HG02943 (cell line): Measurements from ENCODE around the gene MYRF.

ENCODE experiments used
- ATAC-seq: cut with Tn5 transposase; IDR thresholded peaks from one replicate; pipeline ENCODE4 v1.9.1; 2021; ENCODE audit warnings: mild to moderate bottlenecking, low read depth, moderate library complexity; ENCODE audit not compliant: unreplicated experiment

Gene MYRF

DNA sequence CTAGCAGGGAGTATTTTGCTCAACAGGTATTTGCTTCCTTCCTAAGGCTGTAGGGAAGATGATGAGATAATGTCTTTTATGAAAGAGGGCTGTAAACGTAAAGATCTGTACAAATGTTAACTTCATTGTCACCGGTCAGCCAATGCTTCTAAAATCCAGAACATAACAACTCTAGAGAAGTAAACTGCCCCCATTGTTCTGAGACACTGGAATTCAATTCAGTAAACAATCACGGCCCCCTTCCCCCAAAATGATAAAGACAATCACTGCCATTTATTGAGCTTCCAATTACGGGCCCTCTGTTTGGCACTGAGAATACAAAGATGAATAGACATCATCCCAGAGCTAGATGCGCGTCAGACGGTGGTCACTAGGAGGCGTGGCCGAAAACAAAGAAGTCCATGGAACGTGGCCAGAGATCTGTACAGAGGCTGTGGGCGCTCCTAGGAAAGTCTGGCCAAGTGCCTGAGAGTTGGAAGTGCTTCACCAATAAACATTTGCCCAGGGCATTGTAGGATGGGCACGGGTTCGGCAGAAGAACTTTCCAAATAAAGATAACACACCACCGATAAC is 39.4 kb downstream of the MYRF start:
- peak; percentile 30 for ATAC-seq

DNA sequence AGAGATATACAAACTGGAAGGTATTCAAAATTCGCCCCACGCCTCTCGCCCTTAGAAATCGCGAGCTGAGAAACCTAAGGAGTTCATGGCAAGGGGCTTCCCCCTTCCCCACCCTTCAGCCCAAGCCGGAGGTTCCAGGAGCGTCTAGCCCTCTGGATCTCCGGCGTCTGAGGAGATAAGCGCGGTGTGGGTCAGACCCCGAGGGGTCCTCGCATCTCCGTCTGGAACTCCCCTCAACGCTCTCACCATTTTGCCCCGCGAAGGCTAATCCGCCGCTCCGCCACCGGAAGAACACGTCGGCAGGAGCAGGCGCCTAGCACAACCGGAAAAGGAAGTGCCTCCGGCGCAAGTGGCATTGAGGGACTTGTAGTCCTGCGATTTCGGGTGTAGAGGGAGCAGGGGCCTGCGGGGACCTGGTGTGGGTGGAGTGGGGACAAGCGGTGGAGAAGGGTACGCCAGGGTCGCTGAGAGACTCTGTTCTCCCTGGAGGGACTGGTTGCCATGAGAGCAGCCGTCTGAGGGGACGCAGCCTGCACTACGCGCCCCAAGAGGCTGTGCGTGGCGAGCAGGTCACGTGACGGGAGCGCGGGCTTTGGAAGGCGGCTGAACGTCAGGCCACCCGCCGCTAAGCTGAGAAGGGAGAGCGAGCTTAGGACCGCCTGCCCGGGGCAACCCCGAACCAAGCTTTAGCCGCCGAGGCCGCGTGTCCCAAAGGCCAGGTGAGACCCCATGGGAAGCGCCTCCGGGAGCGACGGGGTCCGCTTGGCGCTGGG is 40.1 kb downstream of the MYRF start, which contains the start of the genes FEN1 and TMEM258:
FEN1 (plus strand) TSS at position 602 of the 773 bp plus-strand sequence. CDS start 2,451 bp downstream, outside the sequence.
TMEM258 (minus strand) TSS at position 290 of the 773 bp plus-strand sequence; CDS start at position 249, 41 bp downstream.
- ATAC-seq: peak; percentile 70

DNA sequence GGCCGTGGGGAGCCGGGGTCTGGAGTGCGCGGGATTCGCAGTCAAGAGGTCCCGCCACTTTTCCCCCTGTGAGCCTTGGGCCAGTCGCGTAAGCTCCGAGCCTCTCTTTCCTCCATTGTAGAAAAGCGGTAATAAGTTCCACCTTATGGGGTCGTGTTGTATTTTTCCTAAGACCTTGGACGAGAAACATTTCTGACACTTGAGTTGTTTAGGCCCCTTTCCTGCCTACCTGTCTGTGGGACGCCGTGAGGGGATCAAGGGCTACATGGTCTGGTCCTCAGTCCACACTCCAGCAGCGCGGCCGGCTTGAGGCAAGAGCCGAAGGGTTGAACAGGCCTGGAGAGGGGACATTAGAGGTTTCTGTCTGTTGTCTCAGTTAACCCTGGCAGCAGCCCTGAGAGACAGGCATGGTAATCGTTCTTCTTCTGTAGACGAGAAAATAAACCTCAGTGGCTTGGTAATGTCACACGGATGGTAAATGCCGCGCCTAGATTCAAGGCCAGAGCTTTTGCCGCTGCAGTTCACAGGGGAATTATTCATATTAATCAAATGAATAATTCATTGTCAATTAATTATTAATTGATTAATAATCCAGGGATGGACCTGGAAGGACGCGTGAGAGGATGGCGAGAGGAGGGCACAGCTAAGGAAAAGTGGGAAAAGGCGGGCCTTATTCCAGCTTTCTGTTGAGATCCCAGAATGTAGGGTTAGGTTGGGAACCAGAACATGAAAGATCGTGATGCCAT is 40.8 kb downstream of the MYRF start:
- ATAC-seq: peak; percentile 27

DNA sequence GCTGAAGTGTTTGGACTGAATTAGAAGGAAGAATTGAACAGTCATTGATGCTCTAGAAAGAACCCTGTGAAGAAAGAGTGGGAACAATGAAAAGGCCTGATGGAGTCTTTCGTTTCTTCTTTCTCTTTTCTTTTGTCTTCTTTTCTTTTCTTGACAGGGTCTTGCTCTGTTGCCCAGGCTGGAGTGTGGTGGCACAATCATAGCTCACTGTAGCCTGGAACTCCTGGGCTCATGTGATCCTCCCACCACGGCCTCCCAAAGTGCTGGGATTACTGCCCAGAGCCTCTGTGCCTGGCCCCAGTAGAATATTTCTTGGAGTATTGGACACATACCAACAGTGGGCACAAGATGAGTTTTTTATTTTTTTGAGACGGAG is 41.4 kb downstream of the MYRF start:
- no peak for ATAC-seq

DNA sequence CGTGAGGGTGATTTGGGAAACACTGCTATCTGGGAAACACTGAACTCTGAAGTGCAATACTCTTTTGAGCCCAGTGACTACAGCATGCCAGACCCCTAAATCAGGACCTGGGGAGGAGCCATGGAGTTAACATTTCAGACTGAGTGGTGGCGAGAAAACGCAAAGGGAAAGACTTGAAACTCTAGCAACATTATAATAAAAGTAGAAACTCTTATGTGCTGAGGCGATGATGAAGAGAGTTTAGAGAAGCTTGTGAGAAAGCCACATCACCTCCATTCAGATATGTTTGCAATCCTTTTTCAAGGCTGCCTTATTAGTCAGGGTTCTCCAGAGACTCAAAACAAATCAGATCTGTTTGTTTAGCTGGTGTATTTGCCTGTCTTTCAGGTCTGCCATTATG is 42.1 kb downstream of the MYRF start:
- no peak for ATAC-seq

DNA sequence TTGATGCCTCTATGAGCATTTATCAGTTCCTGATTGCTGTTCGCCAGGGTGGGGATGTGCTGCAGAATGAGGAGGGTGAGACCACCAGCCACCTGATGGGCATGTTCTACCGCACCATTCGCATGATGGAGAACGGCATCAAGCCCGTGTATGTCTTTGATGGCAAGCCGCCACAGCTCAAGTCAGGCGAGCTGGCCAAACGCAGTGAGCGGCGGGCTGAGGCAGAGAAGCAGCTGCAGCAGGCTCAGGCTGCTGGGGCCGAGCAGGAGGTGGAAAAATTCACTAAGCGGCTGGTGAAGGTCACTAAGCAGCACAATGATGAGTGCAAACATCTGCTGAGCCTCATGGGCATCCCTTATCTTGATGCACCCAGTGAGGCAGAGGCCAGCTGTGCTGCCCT is 43.0 kb downstream of the MYRF start:
- no peak for ATAC-seq

DNA sequence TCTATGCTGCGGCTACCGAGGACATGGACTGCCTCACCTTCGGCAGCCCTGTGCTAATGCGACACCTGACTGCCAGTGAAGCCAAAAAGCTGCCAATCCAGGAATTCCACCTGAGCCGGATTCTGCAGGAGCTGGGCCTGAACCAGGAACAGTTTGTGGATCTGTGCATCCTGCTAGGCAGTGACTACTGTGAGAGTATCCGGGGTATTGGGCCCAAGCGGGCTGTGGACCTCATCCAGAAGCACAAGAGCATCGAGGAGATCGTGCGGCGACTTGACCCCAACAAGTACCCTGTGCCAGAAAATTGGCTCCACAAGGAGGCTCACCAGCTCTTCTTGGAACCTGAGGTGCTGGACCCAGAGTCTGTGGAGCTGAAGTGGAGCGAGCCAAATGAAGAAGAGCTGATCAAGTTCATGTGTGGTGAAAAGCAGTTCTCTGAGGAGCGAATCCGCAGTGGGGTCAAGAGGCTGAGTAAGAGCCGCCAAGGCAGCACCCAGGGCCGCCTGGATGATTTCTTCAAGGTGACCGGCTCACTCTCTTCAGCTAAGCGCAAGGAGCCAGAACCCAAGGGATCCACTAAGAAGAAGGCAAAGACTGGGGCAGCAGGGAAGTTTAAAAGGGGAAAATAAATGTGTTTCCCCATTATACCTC is 43.6 kb downstream of the MYRF start:
- ATAC-seq: no peak

DNA sequence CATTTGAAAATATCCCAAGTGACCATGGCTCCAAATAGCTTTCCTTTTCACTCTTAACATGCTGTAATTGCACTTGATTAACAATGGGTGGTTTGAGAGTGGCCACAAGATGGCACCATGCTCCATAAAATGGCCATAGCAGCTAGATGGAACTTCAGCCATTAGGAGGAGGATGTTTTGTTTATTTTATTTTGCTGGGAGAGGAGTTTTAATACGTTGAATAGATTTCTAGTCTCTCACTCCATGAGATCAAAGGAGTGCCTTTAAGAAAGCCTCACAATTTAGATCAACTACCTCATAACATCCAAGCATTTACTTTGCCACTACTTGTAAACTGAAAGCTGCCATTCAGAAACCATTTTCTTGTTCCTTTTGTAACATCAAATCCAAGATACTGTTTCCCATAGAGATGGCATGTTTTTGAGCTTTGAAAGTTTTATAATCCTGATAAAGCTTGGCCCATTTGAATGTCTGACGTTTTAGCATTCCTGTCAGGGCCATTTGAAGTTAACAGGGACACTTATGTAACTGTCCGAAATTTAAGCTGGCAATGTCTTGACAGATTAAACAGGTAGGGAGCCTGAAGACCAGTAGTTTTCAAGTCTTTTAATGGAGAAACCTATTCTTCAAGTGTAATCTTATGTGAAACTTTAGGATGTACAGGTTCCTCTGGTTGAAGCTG is 45.0 kb downstream of the MYRF start:
- no peak for ATAC-seq

DNA sequence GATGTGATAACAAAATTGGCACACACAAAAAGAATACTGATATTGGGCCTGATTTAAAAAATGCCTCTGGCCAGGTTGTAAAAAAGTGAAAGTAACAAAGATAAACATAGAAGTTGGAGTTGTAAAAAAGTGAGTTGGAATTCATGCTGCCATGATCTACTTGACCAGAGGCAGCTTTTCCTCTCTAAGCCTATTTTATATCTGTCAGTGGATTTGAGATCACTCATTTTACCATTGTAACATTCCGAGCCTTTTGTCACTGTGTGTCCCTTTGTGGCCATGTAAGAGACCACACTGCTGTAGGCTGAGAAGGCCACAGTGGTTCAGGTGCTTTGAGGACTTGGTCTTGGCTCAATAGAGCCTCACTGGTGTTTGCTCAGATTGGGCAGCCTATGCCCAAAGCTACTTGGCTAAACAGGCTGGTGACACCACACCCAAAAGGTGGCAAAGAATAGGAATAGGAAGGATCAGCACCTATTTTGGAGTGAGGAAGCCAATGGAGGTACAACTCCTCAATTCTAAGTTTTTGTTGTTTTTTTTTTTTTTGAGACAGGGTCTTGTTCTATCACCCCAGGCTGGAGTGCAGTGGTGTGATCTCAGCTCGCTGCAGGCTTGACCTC is 47.3 kb downstream of the MYRF start:
- ATAC-seq: no peak

DNA sequence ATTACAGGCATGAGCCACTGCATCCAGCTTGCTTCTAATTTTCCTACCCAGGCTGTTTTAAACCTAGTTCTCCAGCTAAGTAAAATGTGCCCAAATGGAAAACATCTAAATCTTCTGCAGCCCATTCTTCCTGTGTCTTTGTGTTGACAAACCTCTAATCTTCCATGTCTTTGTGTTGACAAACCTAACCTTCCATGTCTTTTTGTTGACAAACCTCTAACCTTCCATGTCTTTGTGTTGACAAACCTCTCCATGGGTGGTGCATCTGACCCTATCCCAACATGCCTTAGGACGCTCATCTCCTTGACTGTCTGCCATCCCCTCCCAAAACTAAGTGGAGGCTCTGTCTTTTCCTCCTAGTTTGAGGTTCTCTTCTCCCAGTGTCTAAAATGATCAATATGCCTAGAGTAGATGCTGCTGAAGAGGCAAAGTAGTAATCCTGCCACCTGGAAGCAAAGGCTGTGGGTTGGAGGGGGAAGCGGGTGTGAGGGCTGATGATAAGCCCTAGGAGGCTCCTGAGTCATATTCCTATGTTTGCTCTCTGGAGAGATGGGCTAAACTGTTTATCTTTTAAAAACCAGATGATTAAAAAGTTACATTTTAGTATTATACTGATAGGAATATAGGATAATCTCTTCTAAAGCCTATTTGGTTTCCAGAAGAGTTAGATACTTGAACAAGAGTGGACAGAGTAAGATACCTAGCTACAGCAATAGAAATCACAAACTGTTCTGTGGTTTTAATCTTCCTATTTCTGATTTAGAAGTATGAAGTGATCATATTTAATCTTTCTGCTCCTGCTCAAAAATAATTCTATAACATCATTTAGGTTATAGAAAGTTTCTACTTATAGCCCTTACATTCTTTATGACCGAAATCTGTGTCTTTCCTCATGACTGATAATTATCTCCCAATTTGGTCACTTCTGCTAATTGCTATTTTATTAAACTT is 48.2 kb downstream of the MYRF start:
- no peak for ATAC-seq

DNA sequence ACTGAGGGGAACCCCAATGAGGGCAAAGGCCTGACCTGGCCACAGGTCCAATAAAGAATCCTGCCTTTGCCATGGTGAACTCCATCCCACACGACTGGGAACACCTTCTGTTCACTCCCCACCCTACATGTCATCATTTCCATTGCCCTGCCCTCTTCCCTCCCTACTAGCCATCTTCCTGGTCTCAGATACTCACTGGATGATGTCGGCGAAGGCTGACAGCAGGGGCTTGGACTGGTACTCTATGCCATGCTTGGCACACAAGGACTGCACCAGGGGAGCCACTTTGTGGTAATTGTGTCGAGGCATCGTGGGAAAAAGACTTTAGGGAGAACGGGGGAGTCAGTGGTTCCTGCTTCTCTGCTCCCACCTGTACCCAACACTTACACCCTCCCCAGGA is 50.2 kb downstream of the MYRF start:
- ATAC-seq: no peak

DNA sequence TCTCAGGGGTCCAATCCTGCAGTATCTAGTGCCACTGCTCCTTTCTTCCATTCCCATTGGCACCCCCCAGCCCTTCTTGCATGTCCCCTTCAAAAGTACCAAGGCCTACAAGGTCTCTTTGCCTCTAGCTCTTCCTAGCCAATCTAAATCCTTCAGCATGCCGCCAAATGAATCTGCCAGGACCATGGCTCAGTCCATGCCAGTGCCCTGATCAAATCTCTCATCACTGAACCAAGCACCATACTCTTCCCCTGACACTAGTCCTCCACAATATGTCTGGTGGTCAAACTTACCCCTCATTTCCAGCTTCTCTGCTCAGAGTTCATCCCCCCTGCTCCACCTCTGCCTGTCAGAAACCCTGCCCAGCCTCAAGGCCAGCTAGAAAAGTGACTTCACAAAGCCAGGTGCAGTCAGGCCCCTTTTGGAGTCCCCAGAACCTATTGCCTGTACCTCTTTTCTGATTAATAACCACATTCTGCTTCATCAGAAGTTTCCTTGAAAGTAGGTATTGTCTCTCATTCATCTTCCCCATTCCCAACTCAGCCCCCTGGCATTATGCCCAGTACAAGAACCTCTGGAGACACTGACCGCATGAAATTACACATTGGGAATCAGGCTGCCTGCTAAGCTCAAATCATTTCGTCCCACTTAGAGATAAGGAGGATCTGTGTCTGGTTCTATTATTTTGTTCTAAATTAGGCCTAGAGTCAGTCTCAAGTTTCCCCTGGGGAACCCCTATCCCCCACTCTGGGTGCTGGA is 51.6 kb downstream of the MYRF start:
- no peak for ATAC-seq

DNA sequence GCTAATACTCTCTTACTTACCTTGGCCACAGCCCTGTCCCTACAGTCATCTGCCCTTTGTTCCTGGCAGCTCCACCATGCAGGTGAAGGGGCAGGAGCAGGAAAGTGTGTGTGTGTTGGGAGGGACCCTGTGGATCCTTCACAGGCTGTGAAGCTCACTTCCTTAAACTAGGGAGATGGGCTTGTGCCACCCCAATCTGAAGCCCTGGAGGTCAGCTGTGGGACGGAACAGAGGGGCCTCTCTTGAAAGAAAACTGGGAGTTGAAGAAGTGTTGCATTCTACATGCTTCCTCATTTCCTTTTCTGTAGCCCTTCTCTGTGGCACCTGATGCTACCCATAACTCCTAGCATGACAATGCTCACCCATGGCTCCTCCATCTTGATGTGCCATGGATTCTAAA is 52.7 kb downstream of the MYRF start:
- ATAC-seq: no peak

DNA sequence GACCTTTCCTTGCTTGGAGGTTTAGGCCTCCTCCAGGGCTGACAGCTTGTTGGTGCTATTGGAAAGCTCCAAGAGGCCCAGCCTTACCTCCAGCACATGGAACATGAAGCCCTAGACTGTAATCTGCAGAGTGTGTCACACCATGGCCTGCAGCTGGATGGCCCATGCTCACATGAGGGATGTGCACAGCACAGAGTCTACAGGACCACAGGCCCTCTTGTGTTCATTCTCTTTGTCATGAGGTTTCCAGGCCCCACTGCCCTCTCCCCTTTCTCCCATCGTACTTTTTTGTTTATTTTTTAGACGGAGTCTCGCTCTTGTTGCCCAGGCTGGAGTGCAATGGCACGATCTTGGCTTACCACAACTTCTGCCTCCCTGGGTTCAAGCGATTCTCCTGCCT is 54.3 kb downstream of the MYRF start:
- no peak for ATAC-seq

DNA sequence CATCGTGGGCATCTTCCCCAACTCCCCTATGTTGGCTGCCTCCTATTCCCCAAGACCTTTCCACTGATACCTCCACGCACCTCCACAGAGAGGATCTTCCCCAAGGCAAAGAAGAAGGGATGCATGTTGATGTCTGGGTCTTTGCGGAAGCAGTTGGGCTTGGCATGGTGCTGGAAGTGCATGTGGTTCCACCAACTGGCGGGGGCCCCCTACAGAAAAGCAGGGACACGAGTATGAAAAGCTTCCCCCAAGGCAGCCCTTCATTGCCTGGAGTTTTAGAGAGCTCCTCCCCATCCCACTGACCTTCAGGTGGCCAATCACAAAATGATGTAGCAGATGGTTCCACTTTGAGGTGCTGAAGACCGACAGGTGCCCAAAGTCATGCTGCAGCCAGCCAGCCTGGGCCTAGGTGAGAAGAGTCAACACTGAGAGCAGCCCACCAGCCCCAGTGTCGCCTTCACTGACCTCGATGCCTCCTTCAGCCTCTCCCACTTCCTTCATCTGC is 58.3 kb downstream of the MYRF start:
- no peak for ATAC-seq

DNA sequence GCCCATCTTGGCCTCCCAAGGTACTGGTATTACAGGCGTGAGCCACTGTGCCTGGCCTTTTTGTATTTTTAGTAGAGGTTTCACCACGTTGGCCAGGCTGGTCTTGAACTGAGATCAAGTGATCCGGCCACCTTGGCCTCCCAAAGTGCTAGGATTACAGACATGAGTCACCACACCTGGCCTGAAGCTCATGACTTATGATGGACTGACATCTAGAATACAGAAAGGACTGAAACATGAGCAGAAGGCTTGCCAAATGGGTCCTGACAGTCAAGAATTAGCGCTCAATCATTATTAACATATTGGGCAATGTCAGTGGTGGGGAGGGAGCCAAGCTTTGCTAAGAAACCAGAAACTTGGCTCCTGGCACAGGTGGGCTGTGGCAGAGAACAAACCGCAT is 59.4 kb downstream of the MYRF start:
- no peak for ATAC-seq

DNA sequence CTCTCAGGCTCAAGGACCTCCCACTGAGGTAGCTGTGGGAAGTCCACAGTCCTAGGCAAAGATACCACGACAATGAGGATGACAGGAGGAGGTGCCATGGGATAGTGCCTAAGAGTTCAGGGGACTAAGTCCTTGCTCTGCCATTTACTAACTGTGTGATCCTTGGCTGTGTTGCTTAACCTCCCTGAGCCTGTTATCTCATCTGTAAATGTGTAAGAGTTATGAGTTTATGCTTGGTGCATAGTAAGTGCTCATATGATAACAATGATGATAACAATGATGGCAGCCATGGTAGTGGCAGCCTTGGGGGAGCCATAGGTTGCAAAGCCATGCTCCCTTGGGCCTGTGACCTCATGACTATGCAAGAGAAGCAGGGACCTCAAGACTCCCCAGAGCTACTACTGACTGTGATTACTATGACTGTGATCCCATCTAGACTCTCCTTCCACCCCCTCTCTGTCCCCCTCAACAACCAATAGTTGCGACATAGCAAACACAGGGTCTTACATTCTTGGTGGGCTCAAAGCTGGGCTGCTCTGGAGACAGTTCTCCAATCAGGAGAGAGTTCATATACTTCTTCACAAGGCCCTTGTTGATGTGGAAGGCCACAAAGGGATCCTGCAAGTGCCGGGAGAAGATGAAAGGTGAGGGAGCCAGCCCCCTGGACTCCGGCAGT is 60.4 kb downstream of the MYRF start:
- no peak for ATAC-seq
